Fibroblast of the conjunctiva (primary cell): ENCODE results near the gene STXBP3.
"Not testable (repeated sequence)": the region's sequence is repeated elsewhere in the genome, so short reads cannot be mapped to it uniquely, and the experiment has no call there.

Experiments
- DNase-seq: peaks from one replicate; pipeline ENCODE4 v3.0.0-alpha.2; 2010; ENCODE audit warnings: low read depth

STXBP3 gene

DNA sequence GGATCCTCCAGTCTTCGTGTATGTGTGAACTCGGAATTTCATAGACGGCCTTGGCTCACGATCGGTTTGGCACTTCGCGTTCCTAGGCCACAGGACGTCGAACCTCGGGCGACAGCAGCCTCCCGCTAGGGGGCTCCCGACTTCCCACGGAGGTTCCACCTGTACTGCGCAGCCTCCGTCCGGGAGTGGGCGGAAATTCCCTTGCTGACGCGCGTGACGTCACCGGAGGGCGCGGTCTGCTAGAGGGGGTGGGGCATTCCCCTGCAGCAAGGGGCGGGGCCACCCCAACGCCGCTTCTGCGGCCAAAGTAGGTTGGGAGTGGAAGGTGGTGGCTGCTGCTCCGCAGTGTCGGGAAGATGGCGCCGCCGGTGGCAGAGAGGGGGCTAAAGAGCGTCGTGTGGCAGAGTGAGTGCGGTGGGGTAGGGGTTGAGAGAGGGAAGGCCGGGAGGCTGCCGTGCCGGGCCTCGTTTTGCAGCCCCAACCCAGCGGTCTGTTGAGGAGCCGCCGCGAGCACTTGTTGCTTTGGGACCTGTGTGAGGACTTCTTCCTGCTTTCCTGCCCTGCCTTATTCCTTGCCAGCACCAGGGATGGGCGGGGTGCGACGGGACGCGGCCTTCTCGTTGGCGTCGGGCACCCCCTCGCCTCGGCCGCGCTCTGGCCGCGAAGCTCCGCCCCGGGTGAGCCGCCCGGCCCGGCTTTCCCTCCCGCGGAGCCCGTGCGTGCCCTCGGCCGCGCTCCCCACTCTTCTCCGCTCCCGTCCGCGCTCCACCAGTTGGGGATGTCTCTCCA lies at the start of gene STXBP3:
Gene STXBP3, plus strand, starts transcription at position 293 of the 789 bp plus-strand sequence. Its CDS starts 64 bp downstream, at position 357.
- DNase-seq, result peak; percentile 98

DNA sequence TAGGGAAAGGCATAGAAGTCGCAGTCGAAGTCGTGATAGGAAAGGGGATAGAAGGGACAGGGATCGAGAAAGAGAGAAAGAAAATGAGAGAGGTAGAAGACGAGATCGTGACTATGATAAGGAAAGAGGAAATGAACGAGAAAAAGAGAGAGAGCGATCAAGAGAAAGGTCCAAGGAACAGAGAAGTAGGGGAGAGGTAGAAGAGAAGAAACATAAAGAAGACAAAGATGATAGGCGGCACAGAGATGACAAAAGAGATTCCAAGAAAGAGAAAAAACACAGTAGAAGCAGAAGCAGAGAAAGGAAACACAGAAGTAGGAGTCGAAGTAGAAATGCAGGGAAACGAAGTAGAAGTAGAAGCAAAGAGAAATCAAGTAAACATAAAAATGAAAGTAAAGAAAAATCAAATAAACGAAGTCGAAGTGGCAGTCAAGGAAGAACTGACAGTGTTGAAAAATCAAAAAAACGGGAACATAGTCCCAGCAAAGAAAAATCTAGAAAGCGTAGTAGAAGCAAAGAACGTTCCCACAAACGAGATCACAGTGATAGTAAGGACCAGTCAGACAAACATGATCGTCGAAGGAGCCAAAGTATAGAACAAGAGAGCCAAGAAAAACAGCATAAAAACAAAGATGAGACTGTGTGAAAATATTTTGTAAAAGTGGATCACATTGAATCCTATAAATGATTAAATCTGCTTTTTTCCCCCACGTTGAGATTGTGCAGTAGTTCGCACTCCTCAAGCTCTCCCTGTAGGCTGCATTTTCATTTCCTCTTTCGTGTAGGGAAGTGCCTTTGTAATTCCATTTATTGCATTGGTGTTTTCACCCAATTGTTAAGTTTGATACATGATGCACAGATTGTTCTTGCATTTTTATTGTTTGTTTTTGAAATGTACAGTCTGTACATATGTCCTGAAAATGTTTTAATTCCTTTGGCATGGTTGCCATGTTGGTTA lies 46.8 kb upstream of the STXBP3 start:
- DNase-seq, result no peak

GRCh38 chr1:108701176-108701849 lies 45.2 kb upstream of the STXBP3 start:
- no peak for DNase-seq

GRCh38 chr1:108702109-108702508 lies 44.4 kb upstream of the STXBP3 start:
- DNase-seq, result not testable (repeated sequence)

- no peak for DNase-seq
These were observed 42.5 kb upstream of the STXBP3 start for GRCh38 chr1:108703939-108704338.

DNA sequence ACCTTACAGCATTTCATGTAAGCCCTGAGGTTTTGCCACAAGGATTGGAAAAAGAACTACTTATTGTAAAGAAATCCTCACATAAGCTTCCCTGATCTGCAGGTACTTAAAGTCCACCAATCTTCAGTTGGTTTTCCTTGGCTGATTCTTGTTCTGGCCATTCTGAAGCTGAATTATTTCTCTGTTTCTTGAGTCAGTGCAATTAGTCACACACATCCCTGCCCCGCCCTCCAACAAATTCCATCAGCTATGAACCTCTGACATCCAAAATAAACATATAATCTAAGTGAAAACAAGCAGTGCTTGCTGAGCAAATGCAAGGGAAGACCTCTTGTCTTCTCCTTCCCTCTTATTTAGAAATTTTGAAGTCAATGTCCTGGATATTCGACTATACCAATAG lies 42.0 kb upstream of the STXBP3 start:
- DNase-seq, result peak; percentile 57

DNA sequence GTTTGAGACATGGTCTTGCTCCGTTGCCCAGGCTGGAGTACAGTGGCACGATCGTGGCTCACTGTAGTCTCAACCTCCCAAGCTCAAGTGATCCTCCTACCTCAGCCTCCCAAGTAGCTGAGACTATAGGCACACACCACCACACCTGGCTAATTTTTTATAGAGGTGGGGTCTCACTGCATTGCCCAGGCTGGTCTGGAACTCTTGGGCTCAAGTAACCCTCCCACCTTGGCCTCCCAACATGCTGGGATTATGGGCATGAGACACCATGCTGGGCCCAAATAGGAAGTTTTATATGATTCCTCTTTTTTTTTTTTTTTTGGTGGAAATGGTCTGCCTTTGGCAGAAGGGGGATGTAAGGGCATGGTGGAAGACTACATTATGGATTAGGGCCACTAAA lies 39.8 kb upstream of the STXBP3 start:
- DNase-seq, result no peak

GRCh38 chr1:108708691-108709660 lies 37.5 kb upstream of the STXBP3 start:
- DNase-seq, result no peak

GRCh38 chr1:108712606-108713150 lies 33.8 kb upstream of the STXBP3 start, which contains the start of gene FNDC7:
TSS of gene FNDC7 (plus strand) at chr1:108712908. CDS start at chr1:108712934, 26 bp downstream.
- DNase-seq, result no peak

DNA sequence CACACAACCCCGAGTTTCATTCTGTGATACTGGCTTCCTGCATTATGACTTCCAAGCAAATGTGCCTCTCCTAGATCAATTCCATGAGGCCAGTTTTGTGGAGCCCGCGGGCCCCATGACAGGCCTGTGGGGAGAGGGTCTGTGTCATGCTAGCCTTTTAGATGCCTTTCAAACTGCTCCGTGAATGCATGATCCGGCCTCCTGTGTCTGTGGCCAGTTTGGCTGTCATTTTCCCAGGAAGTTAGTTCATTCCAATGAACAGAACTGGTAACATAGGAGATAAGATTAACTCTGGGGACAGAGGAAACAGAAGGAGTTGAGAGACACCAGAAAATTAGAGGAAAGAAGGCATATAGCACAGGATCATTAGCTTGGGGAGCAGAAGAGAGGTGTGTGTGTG lies 30.5 kb upstream of the STXBP3 start:
- DNase-seq, result no peak

GRCh38 chr1:108716437-108717230 lies 29.8 kb upstream of the STXBP3 start:
- no peak for DNase-seq

DNA sequence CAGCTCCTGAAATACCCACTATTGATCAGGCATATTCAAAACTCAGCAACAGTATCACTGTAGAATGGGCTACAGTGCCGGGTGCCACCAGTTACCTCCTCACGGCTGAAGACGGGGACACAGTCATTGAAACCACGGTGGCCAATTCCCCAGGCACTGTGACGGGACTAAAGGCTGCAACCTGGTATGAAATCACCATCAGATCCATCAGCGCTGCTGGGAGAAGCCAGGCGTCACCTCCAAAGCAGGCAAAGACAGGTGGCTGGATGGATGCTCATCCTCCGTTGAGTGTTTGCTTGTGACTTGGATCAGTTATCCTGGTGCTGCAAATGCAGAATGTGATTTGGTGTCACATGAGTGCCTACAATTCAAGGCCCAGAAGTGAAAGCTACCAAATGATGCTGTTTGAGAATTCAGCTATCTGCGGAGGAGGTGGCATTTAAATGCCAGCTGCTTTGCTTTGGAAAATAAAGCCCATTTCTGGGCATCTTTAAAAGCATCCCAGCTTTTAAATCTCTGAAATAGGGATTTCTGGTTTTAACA lies 28.6 kb upstream of the STXBP3 start:
- DNase-seq, result no peak

- no peak for DNase-seq
These were observed 27.4 kb upstream of the STXBP3 start for GRCh38 chr1:108718927-108719655.

GRCh38 chr1:108719656-108720435 lies 26.6 kb upstream of the STXBP3 start:
- DNase-seq, result peak; percentile 51

DNA sequence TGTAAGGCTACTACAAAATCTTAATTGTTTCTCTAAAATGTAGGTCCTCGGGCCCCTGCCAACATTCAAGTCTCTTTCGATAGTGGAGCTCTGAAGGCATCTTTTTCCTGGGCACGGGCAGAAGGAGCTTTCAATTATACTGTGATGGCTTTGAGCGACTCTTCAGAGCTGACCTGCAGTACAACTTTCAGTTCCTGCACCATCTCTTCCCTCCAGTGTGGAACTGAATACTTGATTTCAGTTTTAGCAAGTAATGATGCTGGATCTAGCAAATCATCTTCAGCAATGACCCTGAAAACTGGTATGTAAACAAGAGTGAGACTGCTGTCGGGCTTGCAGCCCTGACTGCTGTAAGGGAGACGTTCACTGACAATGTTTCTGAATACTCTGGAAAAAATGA lies 24.2 kb upstream of the STXBP3 start:
- DNase-seq, result no peak

- no peak for DNase-seq
These were observed 20.6 kb upstream of the STXBP3 start for GRCh38 chr1:108725906-108726305.

- DNase-seq, result no peak
These were observed 18.0 kb upstream of the STXBP3 start for GRCh38 chr1:108728327-108728923.

GRCh38 chr1:108729481-108729880 lies 17.0 kb upstream of the STXBP3 start:
- no peak for DNase-seq
